ENCODE results near the gene SHB.

The SHB gene

GRCh38 chr9:38044706-38045105, 24.3 kb downstream of the SHB start:
- Histone ChIP-seq H3K4me1 (ENCODE audit: insufficient read depth, low read length, severe bottlenecking) (no peaks in the 10 kb centered on the region), H3K36me3 (ENCODE audit: insufficient read depth, low read length) (no peaks in the 10 kb centered on the region), H3K9me2 (ENCODE audit: low read depth, low read length) (no peaks in the 10 kb centered on the region), H3K79me2 (ENCODE audit: insufficient read depth, low read length) (no peaks in the 10 kb centered on the region), H4K20me1 (ENCODE audit: insufficient read depth, low read length) (no peaks in the 10 kb centered on the region), H3K9ac (ENCODE audit: low read length) (no peak overlapping the region), H3K27me3 (ENCODE audit: insufficient read depth, low read length) (no peaks in the 10 kb centered on the region), H3K4me2 (ENCODE audit: low read length) (no peak overlapping the region), H2AFZ (ENCODE audit: low read length) (no peak overlapping the region), H3K4me3 (ENCODE audit: low read depth, low read length, poor library complexity, severe bottlenecking) (no peak overlapping the region), H3F3A (ENCODE audit: insufficient read depth, low read length) (no peaks in the 10 kb centered on the region), H3K9me3 (ENCODE audit: low read length) (no peaks in the 10 kb centered on the region), H3K27ac (ENCODE audit: low read depth, low read length, poor library complexity, severe bottlenecking) (no peak overlapping the region)
- TF ChIP-seq EZH2 (IDR thresholded peaks at IDR 0.05; ENCODE audit: borderline replicate concordance, low read length) = no peak
- TF ChIP-seq CTCF (IDR thresholded peaks at IDR 0.05; ENCODE audit: low read length) = no peak

- H3K27ac ChIP-seq (ENCODE audit: low read depth, low read length, poor library complexity, severe bottlenecking) = no peak overlapping the region
Measured at GRCh38 chr9:38043931-38044623, 24.9 kb downstream of the SHB start.

GRCh38 chr9:38042626-38043357, 26.2 kb downstream of the SHB start:
- Histone ChIP-seq H3K4me3 (ENCODE audit: low read depth, low read length, poor library complexity, severe bottlenecking) (no peak overlapping the region), H3F3A (ENCODE audit: insufficient read depth, low read length) (no peaks in the 10 kb centered on the region), H3K27ac (ENCODE audit: low read depth, low read length, poor library complexity, severe bottlenecking) (no peak overlapping the region), H3K9ac (ENCODE audit: low read length) (no peak overlapping the region), H3K4me2 (ENCODE audit: low read length) (no peak overlapping the region), H2AFZ (ENCODE audit: low read length) (no peak overlapping the region), H4K20me1 (ENCODE audit: insufficient read depth, low read length) (no peaks in the 10 kb centered on the region), H3K27me3 (ENCODE audit: insufficient read depth, low read length) (no peaks in the 10 kb centered on the region; the same call in 1 of the 2 replicates), H3K9me3 (ENCODE audit: low read length) (no peaks in the 10 kb centered on the region), H3K9me2 (ENCODE audit: low read depth, low read length) (no peaks in the 10 kb centered on the region), H3K79me2 (ENCODE audit: insufficient read depth, low read length) (no peaks in the 10 kb centered on the region), H3K36me3 (ENCODE audit: insufficient read depth, low read length) (no peaks in the 10 kb centered on the region), H3K4me1 (ENCODE audit: insufficient read depth, low read length, severe bottlenecking) (no peaks in the 10 kb centered on the region)
- TF ChIP-seq EZH2 (IDR thresholded peaks at IDR 0.05; ENCODE audit: borderline replicate concordance, low read length) (no peak), CTCF (IDR thresholded peaks at IDR 0.05; ENCODE audit: low read length) (no peak)

More at GRCh38 chr9:38043931-38044623, 24.9 kb downstream of the SHB start:
- Histone ChIP-seq H3K9me3 (ENCODE audit: low read length) (no peaks in the 10 kb centered on the region), H3K9ac (ENCODE audit: low read length) (no peak overlapping the region), H3K27me3 (ENCODE audit: insufficient read depth, low read length) (no peaks in the 10 kb centered on the region; the same call in 1 of the 2 replicates), H3K4me2 (ENCODE audit: low read length) (no peak overlapping the region), H3K9me2 (ENCODE audit: low read depth, low read length) (no peaks in the 10 kb centered on the region), H3K4me1 (ENCODE audit: insufficient read depth, low read length, severe bottlenecking) (no peaks in the 10 kb centered on the region), H2AFZ (ENCODE audit: low read length) (no peak overlapping the region), H3F3A (ENCODE audit: insufficient read depth, low read length) (no peaks in the 10 kb centered on the region), H3K36me3 (ENCODE audit: insufficient read depth, low read length) (no peaks in the 10 kb centered on the region), H4K20me1 (ENCODE audit: insufficient read depth, low read length) (no peaks in the 10 kb centered on the region), H3K4me3 (ENCODE audit: low read depth, low read length, poor library complexity, severe bottlenecking) (no peak overlapping the region), H3K79me2 (ENCODE audit: insufficient read depth, low read length) (no peaks in the 10 kb centered on the region)
- TF ChIP-seq EZH2 (IDR thresholded peaks at IDR 0.05; ENCODE audit: borderline replicate concordance, low read length) (no peak), CTCF (IDR thresholded peaks at IDR 0.05; ENCODE audit: low read length) (no peak)

All from OCI-LY1 (cell line).